Stimulated activated CD4-positive, alpha-beta T cell treated with anti-CD3 and anti-CD28 coated beads, Interleukin-4, amount 100 ng/mL, for 1 hour (primary cell): ENCODE data around the gene CACNA2D1.
"Not testable (repeated sequence)": the region's sequence is repeated elsewhere in the genome, so short reads cannot be mapped to it uniquely, and the experiment has no call there.

Experiments used
- DNase-seq: peaks from one replicate; pipeline ENCODE4 v3.0.0-alpha.2; 2020

The CACNA2D1 gene

DNA sequence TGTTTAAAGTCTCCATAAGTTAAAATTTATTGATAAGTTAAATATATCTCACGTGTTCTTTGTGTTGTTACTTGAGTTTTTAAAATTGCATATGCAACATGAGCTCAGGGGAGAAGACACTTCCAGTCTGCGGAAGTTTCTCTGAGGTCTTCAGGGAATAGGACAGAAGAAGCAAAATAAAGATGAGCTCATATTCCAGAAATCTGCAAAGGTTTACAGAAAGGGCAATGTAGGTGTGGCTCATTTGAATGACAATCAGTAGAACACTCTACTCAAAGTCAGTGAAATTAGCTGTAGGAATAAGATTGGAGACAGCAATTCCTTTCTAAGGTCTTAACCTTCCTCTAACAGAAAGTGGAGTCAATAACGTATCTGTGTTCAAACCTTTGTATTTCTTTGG lies 53.7 kb downstream of the CACNA2D1 start:
- no peak for DNase-seq

DNA sequence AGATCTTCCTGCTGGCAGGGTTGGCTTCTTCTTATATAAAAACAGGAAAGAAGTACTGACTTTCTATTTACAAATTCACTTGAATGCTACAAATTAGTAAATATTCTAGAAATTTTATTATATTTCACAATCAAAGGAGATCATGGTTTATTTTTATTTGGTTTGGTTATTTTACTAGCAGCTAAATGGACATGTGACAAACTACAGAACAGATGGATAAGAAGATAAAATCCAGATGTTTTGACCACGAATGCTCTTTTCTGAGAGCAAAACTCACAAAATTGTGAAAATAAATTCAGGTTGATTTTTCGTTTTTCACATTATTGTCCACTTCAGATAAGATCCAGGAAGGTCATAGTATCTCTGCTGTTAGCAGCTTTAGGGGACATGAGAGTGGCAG lies 55.4 kb downstream of the CACNA2D1 start:
- no peak for DNase-seq

DNA sequence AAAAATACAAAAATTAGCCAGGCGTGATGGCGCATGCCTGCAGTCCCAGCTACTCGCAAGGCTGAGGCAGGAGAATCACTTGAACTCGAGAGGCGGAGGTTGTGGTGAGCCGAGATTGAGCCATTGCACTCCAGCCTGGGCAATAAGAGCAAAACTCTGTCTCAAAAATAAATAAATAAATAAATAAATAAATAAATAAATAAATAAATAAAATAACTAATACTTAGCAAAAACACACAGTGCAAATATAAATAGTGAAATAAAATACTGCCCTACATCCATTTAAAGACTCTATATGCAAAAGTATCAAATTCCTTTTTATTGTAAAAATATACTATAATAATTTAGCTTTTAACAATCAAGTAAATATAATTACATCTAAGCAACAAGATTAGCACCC lies 57.0 kb downstream of the CACNA2D1 start:
- DNase-seq, result not testable (repeated sequence)

DNA sequence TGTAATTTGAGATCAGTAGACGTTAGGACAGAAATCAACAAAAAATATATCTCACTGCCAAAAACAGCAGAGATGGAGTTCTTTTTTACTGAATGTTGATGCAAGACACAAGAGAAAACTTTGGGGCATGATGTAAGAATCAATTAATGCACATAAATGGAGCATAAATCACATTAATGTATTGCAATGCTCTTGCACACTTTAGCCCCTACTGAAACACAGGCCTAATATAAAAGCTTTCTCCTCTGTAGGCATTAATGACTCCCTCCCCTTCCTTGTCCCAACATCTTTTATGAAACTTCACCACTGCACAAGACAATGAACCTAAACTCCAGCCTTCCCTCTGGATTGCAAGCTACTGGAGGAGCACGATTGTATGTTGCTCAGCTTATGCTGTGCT lies 58.8 kb downstream of the CACNA2D1 start:
- no peak for DNase-seq

DNA sequence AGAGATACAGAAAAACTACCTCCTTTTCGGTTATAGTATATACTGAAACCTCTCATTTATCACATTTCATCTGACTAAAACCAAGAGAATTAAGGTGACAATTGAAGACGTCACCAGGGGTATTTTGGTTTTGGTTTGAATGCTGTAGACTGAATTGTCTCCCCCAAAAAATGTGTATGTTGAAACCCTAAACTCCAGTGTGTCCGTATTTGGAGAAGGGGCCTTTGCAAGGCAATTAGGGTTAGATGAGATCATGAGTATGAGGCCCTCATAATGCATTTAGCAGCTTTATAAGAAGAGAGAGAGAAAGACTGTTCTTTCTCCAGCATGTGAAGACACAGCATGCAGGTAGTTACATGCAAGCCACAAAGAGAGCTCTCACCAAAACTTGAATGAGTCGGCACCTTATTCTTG lies 59.5 kb downstream of the CACNA2D1 start:
- no peak for DNase-seq

DNA sequence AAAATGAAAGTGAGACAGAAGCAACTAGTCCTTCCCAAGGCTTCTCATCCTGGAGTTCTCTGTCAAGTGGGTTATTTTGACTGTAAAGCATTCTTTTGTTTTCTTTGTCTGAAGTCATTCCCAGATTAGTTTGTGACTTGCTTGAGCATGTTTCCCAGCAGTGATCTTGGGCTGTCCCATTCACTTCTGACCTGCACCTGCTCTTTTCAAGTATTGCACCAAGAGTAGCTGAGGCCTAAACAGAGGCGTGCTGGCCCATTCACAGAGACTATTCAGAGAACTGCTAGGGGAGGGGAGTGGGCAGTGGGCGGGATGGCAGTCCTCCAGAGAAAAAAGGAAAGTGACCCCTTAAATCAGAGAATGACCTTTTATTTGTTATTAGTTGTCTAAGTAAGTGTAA lies 61.3 kb downstream of the CACNA2D1 start:
- no peak for DNase-seq

DNA sequence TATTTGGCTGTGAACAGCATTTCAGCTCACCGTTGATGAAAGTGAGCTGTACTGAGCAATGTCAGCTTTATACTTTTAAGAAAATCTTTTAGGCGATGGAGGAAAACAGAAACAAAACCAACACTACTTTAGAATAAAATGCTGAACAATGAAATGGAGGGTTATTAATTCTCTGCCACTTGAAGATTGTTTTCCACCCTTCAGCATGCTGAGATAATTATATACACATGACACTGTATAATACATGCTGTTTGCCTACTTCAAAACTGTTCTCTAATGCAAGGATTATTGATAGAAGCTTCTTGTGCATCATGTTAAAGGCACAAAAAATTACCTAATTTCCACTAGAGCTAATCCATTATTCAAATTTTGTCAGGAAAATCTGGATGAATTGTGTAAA lies 66.8 kb downstream of the CACNA2D1 start:
- DNase-seq, result no peak

DNA sequence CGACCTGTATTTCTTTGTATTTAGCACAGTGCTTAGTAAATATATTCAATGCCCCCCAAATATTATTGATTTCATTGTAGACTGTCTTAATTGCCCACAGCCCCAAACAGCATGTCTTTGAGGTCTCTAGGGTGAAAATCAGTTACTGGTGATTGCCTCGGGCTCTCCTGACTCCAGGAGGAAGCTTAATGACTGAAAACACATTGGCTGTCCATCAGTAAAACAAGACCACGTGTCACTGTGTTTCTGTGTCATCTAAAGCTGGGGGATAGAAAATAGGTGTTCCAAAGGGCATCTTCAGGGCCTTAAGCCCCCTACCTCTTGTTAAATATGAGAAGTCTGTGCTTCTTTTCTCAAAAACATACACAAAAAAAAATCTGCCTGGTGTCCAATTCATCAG lies 67.9 kb downstream of the CACNA2D1 start:
- no peak for DNase-seq

DNA sequence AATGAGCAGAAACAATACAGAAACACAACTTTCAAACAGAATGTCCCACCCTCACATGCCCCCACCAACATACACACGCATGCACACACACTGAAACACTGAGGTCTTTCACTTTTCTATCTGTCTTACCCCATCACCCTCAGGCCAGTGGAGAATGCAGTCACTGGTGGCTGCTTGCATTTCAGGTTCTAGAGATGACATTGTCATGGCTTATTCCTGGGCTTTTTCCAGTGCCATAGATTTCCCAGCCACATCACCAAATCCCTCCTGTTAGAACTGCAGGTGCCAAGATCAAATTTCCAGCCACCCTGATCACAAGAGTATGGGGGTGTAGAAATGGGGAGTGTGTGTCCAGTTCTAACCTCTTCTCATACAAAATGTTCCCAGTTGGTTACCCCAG lies 68.4 kb downstream of the CACNA2D1 start:
- DNase-seq, result no peak

DNA sequence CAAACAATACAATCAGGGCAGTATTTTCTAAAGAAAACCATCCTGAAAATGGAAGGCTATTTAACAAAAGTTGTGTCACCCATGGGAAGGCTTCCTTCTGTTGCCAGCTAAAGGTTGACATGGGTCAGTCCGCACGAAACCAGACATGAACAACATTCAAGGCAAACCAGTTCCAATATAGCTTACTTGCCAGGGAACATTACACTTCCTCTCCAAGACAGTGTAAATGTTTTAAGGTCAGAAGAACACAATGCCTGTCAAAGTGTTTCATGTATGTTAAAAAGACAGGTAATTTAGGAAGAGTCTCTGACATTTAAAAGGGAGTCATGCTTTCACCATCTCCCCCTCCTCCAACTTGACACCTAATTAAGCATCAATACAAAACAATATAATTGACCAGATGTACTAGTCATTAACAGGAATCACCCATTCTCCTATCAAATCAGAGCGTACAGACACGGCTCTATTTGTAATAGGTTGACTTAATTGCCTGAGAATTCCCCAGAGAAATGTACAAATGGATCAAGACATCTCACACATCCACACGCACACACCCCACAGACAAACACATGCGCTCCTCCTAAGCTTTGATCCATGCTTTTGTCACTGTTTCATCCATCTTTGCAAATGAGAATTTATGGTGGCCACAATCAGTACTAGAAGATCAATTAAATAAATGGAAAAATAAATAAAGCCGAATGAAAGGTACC lies 69.5 kb downstream of the CACNA2D1 start:
- no peak for DNase-seq

DNA sequence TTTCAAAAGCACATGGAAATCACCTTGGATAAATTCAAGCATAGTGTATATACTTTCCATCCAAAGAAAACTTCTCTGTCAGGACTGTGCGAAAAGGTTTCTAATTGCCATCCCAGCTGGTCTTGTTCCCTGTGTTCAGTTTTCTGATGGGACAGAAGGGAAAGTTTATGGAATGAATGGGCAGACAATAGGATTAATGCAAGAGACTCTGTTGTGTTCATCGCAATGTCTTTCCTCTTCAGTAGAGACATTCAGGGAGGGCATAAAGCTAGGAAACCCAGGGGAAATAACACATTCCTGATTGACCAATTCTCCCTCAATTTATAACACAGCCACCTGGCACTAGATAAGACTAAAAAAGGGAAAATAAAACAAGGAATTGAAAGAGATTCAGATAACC lies 78.9 kb downstream of the CACNA2D1 start:
- DNase-seq, result no peak

DNA sequence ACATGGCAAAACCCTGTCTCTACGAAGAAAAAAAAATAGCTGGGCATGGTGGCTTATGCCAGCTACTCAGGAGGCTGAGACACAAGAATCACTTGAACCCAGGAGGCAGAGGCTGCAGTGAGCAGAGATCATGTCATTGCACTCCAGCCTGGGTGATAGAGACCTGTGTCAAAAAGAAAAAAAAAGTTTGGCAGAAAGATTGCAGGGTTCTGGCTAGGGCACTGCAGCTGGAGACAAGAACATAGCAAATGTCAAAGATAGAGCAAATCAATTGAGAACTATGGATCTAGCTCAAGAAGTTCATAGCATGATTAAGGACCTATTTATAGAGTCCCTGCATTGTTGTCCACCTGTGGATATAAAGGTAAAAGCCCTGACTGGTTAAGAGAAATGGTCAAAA lies 79.5 kb downstream of the CACNA2D1 start:
- DNase-seq, result no peak

DNA sequence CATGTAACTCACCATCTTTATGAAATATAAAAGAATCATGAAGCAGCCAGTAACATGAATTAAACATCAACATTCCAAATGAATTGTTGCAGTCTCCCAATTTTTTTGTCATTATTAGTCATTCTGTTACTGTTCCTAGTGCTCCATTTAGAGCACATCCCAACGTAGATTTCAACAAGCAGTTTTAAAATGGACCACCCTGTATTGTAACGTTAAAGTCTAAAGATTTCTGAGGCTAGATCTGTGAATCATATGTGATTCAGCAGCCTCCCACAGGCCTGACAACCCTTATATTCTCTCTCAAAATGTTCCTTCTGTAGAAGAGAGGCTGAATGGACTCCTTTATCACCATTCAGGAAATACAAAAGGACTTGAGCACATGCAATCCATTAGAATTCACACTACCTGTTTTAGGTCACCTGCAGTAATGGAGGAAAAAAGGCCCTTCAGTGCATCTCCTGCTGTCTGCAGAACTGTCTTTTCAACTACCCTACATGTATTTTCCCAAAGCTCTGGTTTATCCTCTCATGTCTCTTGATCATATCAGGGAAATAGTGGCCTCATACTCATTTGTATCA lies 81.4 kb downstream of the CACNA2D1 start:
- no peak for DNase-seq

DNA sequence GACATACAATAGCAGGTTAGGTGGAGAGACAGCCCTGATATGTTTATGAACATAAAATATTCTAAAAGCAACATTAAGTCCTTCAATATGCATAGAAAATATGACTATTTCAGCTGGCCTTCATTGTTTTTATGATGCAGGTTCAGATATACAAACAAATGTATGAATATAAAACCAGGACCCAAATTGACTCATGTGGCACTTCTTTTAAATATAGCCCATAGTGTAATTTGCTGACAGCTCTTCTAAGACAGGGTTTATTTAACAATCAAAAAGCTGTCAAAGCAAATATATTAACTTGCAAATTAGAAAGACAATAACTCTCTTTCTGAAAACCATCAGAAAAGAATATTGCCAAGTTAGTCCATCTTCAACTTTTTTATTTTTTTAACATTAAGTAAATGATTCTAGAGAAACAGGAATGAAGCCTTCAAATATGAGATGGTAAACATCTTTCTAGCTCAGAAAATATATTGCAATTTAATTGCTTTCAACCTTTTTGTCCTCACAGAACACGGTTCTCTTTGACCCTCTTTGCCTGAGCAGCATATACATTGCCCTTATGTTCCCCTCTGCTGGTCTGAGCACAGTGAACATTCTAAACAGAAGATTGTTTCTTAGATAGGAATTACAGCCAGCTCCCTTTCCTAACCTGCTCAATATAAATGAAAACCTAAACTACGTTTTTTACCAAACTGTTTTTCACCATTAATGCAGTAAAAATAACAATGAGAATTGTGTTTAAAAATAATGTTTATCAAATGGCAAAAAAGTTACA lies 82.8 kb downstream of the CACNA2D1 start:
- DNase-seq, result no peak

DNA sequence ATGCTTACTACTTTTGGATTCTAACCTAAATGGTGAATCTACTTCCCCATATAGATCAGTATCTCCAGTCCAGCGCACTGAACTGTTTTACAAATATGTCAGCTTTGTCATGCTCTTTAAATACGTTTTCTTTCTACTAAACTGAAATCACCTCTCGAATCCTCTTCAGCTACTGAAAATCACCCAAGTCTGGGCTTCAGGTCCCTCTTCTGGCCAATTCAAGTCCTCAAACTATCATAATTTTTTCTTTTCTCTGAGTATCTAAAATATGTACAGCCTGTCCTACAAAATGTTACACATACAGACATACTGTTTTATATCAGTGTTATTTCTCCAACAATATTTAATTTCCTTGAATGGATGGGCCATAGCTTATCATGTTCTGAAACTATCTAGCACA lies 84.2 kb downstream of the CACNA2D1 start:
- no peak for DNase-seq

DNA sequence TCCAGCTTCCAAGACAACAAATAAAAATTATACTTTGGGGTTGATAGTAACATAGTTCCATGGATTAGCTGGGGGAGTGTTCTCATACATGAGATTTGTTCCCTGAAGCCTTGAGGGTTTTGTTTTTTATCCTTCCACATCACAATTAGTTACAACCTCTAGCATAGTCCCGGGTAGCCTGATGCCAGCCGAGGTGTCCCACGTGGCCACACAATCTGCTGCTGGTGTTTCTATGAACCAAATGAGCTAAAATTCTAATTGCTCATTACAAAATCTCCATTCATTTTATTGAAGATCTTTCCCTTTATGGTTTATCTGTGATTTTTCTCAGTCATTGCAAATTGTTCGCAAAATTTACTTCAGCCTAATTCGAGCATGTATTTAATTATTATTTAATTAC lies 84.7 kb downstream of the CACNA2D1 start:
- DNase-seq, result no peak

DNA sequence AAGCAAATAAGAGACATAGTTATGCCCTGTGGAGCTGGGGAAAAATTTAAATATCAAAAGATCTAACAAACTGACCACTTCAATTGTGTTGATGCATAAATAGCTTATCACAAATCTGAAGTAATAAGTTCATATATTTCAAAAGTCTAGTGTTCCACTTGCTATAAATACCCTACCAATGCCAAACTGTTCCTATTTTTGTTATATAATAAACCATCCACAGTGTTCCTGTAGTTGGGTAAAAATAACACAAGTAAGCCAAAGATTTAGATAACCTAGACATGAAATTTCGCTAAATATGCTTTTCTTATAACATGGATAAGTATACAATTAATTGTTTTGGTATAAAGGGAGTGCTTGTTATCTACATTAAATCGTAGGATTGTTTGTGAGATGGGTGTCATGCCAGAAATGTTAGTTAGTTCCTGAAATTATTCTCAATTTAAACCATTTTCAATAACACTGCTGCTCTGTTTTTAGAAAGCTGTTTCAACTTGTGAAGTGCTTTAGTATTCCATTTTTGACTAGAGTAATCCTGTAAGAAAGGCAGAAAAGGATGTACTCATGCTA lies 85.5 kb downstream of the CACNA2D1 start:
- no peak for DNase-seq

DNA sequence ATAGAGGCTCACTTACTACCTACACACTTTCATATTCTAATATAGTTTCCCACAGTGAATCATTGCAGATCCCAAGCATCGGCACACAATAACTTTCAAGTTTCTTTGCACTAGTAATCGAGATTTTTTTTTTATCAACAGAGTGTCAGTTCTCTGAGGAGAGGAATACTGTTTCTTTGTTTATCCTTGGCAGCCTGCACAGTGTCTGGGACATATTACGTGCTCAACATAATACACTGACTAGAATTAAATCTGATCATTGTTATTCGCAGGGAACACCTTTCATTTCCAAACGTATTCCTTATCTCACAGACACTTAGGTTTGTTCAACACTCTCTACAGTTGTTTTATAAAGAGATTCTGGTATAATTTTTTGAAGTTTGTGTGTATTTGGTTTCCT lies 95.3 kb downstream of the CACNA2D1 start:
- DNase-seq, result no peak

DNA sequence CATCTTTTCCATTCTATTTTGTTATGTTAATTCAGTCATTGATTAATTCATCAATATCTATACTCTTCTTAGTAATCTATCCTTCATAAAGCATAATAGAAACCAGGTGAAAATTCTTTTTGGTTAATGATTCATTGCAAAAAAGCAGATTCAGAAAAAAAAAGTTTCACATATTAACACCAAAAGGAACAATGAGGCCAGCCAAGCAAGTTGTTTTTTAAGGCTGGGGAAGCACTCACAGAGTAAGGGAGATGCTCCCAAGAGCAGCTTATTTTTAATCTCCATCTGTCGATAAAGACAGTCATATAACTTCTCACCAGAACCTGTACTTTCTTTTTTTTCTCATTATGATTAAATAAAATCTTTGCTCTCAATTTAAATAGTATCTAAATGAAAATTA lies 95.8 kb downstream of the CACNA2D1 start:
- no peak for DNase-seq

DNA sequence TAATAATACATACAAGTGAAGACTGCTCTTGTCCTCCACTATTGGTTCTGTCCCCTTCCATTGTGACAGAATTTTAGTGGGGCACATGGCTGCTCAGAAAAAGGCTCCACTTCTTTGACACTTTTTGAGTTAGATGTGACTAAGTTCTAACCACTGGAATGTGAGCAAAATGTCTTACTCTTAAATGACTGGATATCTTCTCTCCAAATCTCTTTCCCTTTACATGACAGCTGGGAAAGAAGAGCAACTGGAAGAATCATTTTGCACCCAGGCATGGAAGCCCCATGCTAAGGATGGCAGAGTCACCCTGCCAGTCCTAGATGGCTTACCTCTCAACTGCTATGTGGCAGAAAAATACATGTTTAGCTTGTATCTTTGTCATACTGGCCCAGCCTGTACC lies 97.7 kb downstream of the CACNA2D1 start:
- DNase-seq, result no peak

DNA sequence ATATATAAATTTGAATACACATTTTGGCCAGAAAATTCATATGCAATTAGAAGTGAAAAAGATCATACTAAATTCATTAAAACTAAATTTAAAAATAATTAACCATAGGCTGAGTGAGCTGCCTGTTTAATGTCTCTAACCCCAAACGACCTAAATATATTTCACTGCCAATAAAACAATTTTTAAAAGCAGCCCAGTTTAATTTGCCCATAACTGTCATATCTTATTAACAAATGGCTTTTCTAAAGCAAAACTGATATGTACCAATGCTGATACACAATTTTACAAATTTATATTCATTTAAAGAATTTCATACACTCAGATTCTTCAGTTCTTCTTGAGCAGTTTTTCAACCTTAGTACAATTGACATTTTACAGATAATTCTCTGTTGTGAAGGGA lies 99.9 kb downstream of the CACNA2D1 start:
- no peak for DNase-seq

DNA sequence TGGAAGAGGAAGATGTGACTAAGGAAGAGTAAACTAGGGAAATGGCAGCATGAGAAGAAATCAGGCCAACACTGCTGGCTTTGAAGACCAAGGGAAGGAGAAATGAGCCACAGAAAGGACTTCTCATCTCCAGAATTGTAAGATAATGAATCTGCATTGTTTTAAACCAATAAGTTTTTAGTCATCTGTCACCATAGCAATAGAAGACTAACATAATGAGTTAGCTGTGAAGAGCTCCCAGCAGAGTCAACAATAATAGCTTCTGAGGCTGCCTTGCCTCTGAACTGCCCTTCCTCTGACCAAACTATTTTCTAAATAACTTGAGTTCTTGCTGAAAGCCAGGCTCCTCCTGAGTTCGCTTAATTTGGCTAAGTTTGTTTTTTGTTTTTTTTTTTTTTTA lies 103.6 kb downstream of the CACNA2D1 start:
- no peak for DNase-seq

DNA sequence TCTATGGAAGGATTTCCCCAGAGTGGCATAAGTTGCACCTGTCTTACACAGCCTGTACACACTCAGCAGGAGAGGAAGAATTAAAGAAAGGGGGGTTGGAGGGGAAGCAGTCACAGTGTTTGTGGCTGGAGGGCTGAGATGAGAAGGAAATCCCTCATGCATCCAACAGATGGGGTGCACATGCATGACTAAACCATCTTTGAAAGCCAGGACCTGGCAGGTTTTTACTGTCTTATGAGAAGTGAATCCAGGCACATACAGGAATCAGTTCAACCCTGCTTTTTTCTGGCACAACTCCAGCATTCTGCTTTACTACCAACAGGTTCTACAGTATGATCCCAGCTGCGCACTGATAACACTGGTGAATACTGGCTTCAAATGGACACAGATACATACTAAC lies 107.7 kb downstream of the CACNA2D1 start:
- no peak for DNase-seq

DNA sequence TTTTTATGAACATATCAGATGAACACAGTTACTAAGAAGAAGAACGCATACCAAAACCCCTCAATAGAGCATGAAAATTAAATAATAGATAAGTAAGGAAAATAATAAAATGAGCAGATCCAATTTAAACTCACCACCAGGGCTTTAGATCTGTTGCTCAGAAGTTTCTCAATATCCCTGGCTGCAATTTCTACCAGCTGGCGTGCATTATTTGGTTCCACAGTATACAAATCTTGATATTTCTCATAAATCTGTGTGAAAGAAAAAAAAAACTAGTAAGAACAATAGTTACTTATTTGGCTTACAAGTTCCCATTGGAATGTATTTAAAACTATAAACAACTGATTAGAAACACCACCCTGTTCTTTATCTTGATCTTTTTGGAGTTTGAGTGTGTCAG lies 108.6 kb downstream of the CACNA2D1 start:
- DNase-seq, result no peak
